ENCODE data around the gene AHNAK.

DNA sequence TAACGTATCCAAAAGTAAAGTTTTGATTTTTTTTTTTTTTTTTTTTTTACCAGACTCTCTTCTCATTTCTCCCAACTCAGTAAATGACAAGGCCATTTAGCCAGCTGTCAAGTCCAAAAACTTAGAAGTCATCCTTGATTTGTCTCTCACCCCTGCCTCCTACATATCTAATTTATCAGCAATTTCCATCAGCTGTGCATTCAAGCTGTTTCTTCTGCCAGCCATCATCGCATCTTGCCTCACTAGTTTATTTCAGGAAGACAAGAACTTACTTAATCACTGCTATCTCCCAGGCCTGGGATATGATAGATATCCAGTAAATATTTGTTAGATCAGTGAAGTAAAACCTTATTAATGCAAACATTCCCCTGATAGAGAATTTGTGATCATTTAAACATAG, 80.2 kb downstream of the AHNAK start:
- TF ChIP-seq POU6F1 (CRISPR knock-in tag; IDR thresholded peaks at IDR 0.05; ENCODE audit: borderline replicate concordance, low read depth), result no peak
- no peak for TF ChIP-seq SNAI2 (CRISPR knock-in tag; IDR thresholded peaks at IDR 0.05)
- TF ChIP-seq OSR1 (CRISPR knock-in tag; IDR thresholded peaks at IDR 0.05), result no peak

Measured in SK-N-SH treated with all-trans-retinoic acid at 6 μM for 48 hours (cell line).